NCI-H2107 (cell line): Measurements from ENCODE around the gene DYNLRB2.

Experiments
- DNase-seq: peaks from one replicate; lab custom pipeline; 2025; lab: John Stamatoyannopoulos, UW

DYNLRB2 gene

GRCh38 chr16:80552277-80552676, 11.5 kb downstream of the DYNLRB2 start:
- DNase-seq: no peak

GRCh38 chr16:80554033-80554432, 13.2 kb downstream of the DYNLRB2 start:
- no peak for DNase-seq

GRCh38 chr16:80556481-80556880, 15.7 kb downstream of the DYNLRB2 start:
- DNase-seq: no peak

GRCh38 chr16:80557037-80557436, 16.2 kb downstream of the DYNLRB2 start:
- no peak for DNase-seq

- no peak for DNase-seq
Observed at GRCh38 chr16:80559369-80559768, 18.6 kb downstream of the DYNLRB2 start.

- DNase-seq: no peak
Observed at GRCh38 chr16:80563066-80563465, 22.3 kb downstream of the DYNLRB2 start.

- no peak for DNase-seq
Observed at GRCh38 chr16:80564394-80564793, 23.6 kb downstream of the DYNLRB2 start.

GRCh38 chr16:80569440-80570105, 28.8 kb downstream of the DYNLRB2 start:
- DNase-seq: no peak

GRCh38 chr16:80570106-80570478, 29.3 kb downstream of the DYNLRB2 start:
- DNase-seq: no peak

- DNase-seq: no peak
Observed at GRCh38 chr16:80573700-80574120, 32.9 kb downstream of the DYNLRB2 start.

- DNase-seq: no peak
Observed at GRCh38 chr16:80576343-80576912, 35.6 kb downstream of the DYNLRB2 start.

GRCh38 chr16:80577485-80578280, 36.9 kb downstream of the DYNLRB2 start:
- DNase-seq: no peak

- DNase-seq: no peak
Observed at GRCh38 chr16:80580109-80580832, 39.5 kb downstream of the DYNLRB2 start.

GRCh38 chr16:80583466-80583865, 42.7 kb downstream of the DYNLRB2 start:
- DNase-seq: no peak

GRCh38 chr16:80585764-80586163, 45.0 kb downstream of the DYNLRB2 start:
- DNase-seq: no peak

- no peak for DNase-seq
Observed at GRCh38 chr16:80586476-80586875, 45.7 kb downstream of the DYNLRB2 start.

GRCh38 chr16:80587071-80587470, 46.3 kb downstream of the DYNLRB2 start:
- no peak for DNase-seq

GRCh38 chr16:80591071-80591915, 50.5 kb downstream of the DYNLRB2 start:
- DNase-seq: no peak

- no peak for DNase-seq
Observed at GRCh38 chr16:80592273-80592672, 51.5 kb downstream of the DYNLRB2 start.

- DNase-seq: no peak
Observed at GRCh38 chr16:80594756-80595155, 54.0 kb downstream of the DYNLRB2 start.

GRCh38 chr16:80596507-80597207, 55.9 kb downstream of the DYNLRB2 start:
- no peak for DNase-seq
